ENCODE measurements around the gene TCF4. TPM values are rescaled to one million over a fixed set of nuclear protein-coding genes. Genes with fewer than 3 reads are reported as not detected.

Gene TCF4
- polyA plus RNA-seq, 1 donor (not counting 4 experiments of a cell fraction or from before 2014, with no cell fraction given), result 9.7 TPM

GRCh38 chr18:55384551-55385275 lies 203.3 kb downstream of the TCF4 start:
- no peak overlapping the region for H3K4me2 ChIP-seq (ENCODE audit: control insufficient read depth, extremely low read depth, insufficient read depth, low read depth, low read length)
- no peaks in the 10 kb centered on the region for H3K4me1 ChIP-seq (ENCODE audit: control insufficient read depth, extremely low read depth, insufficient read depth, low read length)
- H2AFZ ChIP-seq (ENCODE audit: control insufficient read depth, low read length), result no peak overlapping the region
- no peaks in the 10 kb centered on the region for H4K20me1 ChIP-seq (ENCODE audit: control insufficient read depth, extremely low read depth, insufficient read depth, low read length)
- FAIRE-seq (peak; percentile 29), DNase-seq (ENCODE audit: low read depth, low spot score) (peak; percentile 9)
- H3K79me2 ChIP-seq (ENCODE audit: control insufficient read depth, insufficient read depth, low read length), result no peaks in the 10 kb centered on the region
- H3K4me3 ChIP-seq (ENCODE audit: control insufficient read depth in 2 of 3, extremely low read depth in 1 of 3, insufficient read depth in 2 of 3, low read depth in 1 of 3, low read length in 3 of 3), result no peak overlapping the region
- H3K9ac ChIP-seq (ENCODE audit: control insufficient read depth, extremely low read depth, insufficient read depth, low read length), result no peak overlapping the region
- H3K9me1 ChIP-seq (ENCODE audit: control insufficient read depth, extremely low read depth, insufficient read depth, low read length), result no peaks in the 10 kb centered on the region
- no peaks in the 10 kb centered on the region for H3K9me3 ChIP-seq (ENCODE audit: control insufficient read depth, low read depth, low read length)
- no peaks in the 10 kb centered on the region for H3K27me3 ChIP-seq (ENCODE audit: control insufficient read depth, extremely low read depth, insufficient read depth, low read length)
- H3K27ac ChIP-seq (ENCODE audit: control insufficient read depth, insufficient read depth, low read length), result no peak overlapping the region
- no peak for TF ChIP-seq EZH2 (IDR thresholded peaks at IDR 0.05; ENCODE audit: low read length)
- TF ChIP-seq, protein P1, sequence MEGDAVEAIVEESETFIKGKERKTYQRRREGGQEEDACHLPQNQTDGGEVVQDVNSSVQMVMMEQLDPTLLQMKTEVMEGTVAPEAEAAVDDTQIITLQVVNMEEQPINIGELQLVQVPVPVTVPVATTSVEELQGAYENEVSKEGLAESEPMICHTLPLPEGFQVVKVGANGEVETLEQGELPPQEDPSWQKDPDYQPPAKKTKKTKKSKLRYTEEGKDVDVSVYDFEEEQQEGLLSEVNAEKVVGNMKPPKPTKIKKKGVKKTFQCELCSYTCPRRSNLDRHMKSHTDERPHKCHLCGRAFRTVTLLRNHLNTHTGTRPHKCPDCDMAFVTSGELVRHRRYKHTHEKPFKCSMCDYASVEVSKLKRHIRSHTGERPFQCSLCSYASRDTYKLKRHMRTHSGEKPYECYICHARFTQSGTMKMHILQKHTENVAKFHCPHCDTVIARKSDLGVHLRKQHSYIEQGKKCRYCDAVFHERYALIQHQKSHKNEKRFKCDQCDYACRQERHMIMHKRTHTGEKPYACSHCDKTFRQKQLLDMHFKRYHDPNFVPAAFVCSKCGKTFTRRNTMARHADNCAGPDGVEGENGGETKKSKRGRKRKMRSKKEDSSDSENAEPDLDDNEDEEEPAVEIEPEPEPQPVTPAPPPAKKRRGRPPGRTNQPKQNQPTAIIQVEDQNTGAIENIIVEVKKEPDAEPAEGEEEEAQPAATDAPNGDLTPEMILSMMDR (optimal IDR thresholded peaks at IDR 0.05 in 1 of 3, IDR thresholded peaks at IDR 0.05 in 1 of 3, conservative IDR thresholded peaks at IDR 0.05 in 1 of 3; ENCODE audit: extremely low read depth in 1 of 3, insufficient read depth in 2 of 3, low read length in 3 of 3), result peak; percentile 70 to 75 (median 74)
- H3K36me3 ChIP-seq (ENCODE audit: control insufficient read depth in 2 of 2, extremely low read depth in 1 of 2, insufficient read depth in 2 of 2, low read length in 2 of 2), result no peaks in the 10 kb centered on the region
- dilution Hi-C loops (cut with MboI; ENCODE audit: extremely low pct_ligation_motif_present, low sequenced_read_pairs), result no loop called here

DNA sequence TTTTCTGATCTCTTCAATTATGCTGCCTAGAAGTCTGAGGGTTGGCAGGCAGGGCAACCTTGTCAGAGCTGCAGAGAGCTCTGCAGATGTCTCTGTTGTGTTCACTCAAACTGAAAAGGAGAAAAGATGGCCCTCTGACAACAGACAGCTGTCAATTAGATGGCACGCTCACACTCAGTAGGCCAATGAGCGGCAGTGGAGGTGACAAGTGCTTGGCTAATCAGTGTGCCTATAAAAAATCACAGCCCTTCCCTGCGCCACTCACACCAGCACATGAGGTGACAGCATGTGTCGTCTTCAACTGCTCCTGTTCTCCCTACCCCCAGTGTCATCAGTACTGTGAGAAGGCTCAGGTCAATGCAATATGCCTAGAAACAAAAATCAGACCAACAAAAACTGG lies 203.9 kb downstream of the TCF4 start:
- Histone ChIP-seq H3K36me3 (ENCODE audit: control insufficient read depth in 2 of 2, extremely low read depth in 1 of 2, insufficient read depth in 2 of 2, low read length in 2 of 2) (no peaks in the 10 kb centered on the region), H3K9me3 (ENCODE audit: control insufficient read depth, low read depth, low read length) (no peaks in the 10 kb centered on the region), H3K79me2 (ENCODE audit: control insufficient read depth, insufficient read depth, low read length) (no peaks in the 10 kb centered on the region), H3K4me1 (ENCODE audit: control insufficient read depth, extremely low read depth, insufficient read depth, low read length) (no peaks in the 10 kb centered on the region), H3K9ac (ENCODE audit: control insufficient read depth, extremely low read depth, insufficient read depth, low read length) (no peak overlapping the region), H3K27me3 (ENCODE audit: control insufficient read depth, extremely low read depth, insufficient read depth, low read length) (no peaks in the 10 kb centered on the region), H3K9me1 (ENCODE audit: control insufficient read depth, extremely low read depth, insufficient read depth, low read length) (no peaks in the 10 kb centered on the region), H3K4me3 (ENCODE audit: control insufficient read depth in 2 of 3, extremely low read depth in 1 of 3, insufficient read depth in 2 of 3, low read depth in 1 of 3, low read length in 3 of 3) (no peak overlapping the region), H2AFZ (ENCODE audit: control insufficient read depth, low read length) (no peak overlapping the region), H4K20me1 (ENCODE audit: control insufficient read depth, extremely low read depth, insufficient read depth, low read length) (no peaks in the 10 kb centered on the region), H3K4me2 (ENCODE audit: control insufficient read depth, extremely low read depth, insufficient read depth, low read depth, low read length) (no peak overlapping the region), H3K27ac (ENCODE audit: control insufficient read depth, insufficient read depth, low read length) (no peak overlapping the region)
- FAIRE-seq (no peak), DNase-seq (ENCODE audit: low read depth, low spot score) (no peak)
- dilution Hi-C loops (cut with MboI; ENCODE audit: extremely low pct_ligation_motif_present, low sequenced_read_pairs), result no loop called here
- TF ChIP-seq EZH2 (IDR thresholded peaks at IDR 0.05; ENCODE audit: low read length), result no peak
- TF ChIP-seq, protein P1 (optimal IDR thresholded peaks at IDR 0.05 in 1 of 3, IDR thresholded peaks at IDR 0.05 in 1 of 3, conservative IDR thresholded peaks at IDR 0.05 in 1 of 3; ENCODE audit: extremely low read depth in 1 of 3, insufficient read depth in 2 of 3, low read length in 3 of 3), result no peak

Measured in keratinocyte (primary cell).